HG03066 (cell line): ENCODE measurements around the gene ZNF296.

Experiments used
- ATAC-seq: cut with Tn5 transposase; IDR thresholded peaks from one replicate; pipeline ENCODE4 v1.9.1; 2021; ENCODE audit warnings: low read depth; ENCODE audit not compliant: unreplicated experiment

ZNF296 gene

GRCh38 chr19:45063851-45064801, 12.2 kb downstream of the ZNF296 start:
- no peak for ATAC-seq

DNA sequence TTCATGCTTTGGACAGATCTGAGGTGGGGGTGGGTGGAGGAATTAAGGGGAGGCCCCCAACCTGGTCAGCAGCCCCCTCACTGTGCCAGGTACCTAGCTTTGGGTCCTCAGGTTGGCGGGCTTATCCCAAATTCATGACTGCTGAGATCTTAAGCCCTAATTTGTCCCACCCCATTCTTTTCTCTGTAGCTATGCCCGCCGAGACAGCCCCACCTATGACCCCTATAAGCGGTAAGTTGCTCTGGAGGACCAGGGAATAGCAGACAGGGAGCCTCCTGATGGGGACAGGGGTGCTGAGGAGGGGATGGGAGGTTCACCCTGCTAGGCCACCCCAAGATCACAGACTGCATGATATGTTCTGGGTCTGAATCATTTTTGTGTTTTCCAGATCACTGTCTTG, 14.3 kb downstream of the ZNF296 start:
- no peak for ATAC-seq

DNA sequence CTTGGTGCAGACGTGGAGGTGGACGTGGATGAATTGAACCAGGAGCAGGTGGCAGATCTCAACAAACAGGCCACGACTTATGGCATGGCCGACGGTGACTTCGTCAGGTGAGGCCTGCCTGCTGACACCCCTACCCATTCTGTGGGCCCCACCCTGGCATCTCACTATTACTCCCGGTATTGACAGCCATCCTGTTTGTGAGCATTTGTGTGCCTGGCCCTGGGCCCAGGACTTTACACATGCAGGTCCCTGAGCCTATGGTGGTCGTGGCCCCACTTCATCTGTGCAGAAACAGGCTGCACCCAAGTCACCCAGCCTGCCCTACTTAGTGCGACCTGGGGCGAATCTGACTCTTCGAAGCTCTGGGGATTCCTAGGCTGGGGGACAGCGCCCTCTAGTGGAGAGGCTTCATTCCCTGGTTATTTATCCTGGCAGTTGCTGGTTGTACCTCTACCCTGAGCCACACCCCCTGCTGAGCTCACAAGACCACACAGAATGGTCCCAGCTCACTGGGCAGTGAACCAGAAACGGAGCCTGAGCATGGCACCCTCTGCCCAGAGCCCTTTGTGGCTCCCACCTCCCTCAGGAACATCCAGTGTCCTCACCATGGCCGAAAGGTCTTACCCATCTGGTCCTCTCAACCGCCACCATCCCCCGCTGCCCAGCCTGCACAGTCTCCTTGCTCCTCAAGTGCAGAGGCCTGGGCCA, 16.9 kb downstream of the ZNF296 start:
- ATAC-seq: no peak

- ATAC-seq: no peak
Measured at GRCh38 chr19:45058622-45059159, 17.6 kb downstream of the ZNF296 start.

DNA sequence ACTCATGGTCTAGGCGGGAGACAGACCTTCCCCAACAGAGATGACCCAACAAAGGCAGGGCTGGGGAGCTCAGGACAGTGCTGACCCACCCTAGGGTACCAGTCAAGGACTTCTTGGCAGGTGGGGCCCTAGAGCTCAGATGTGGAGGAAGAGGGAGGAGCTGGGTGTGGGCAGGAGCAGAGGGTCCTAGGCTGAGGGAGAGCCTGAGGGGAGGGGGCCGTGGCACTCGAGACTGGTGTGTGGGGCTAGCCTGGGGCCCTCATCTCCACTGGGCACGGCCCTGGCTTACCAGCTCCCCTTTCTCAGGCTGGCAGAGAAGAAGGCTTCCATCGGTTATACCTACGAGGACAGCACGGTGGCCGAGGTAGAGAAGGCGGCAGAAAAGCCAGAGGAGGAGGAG, 18.8 kb downstream of the ZNF296 start:
- ATAC-seq: no peak

- no peak for ATAC-seq
Measured at GRCh38 chr19:45056831-45057230, 19.4 kb downstream of the ZNF296 start.

- no peak for ATAC-seq
Measured at GRCh38 chr19:45051929-45052579, 24.2 kb downstream of the ZNF296 start.

DNA sequence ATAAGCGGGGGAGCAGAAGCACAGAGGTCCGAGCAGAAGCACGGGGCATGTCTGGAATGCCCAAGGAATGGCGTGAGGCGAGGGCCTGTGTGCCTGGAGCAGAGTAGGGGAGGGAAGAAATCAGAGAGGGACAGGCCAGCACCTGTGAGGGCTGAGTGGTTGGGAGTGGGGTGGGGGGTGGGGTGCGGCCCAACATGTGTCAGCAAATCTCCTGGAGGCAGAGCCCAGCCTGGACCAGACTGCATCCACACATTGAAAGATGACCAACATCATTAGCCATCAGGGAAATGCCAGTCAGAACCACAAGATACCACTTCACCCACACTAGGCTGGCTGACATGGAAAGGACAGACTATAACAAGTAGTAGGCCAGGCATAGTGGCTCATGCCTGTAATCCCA, 26.2 kb downstream of the ZNF296 start:
- ATAC-seq: no peak

GRCh38 chr19:45049073-45049736, 27.1 kb downstream of the ZNF296 start:
- no peak for ATAC-seq

- no peak for ATAC-seq
Measured at GRCh38 chr19:45047188-45047797, 29.0 kb downstream of the ZNF296 start.

DNA sequence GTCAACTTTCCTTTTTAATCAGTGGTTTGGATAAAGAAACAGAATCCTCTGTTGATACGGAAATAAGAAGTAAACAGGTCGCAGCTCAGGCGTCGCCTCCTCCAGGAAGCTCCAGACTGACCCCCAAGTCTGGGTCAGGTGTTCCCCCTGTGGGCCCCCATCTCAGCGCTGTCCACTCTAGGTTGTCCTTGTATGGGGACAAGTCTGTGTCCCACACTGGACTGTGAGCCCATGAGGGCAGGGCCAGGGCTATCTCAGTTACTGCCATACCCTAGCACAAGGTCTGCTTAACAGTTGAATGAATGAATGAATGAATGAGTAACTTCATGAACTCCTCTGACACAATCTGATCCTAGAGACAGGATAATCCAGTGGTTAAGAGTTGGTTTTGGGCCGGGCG, 29.9 kb downstream of the ZNF296 start:
- no peak for ATAC-seq

- ATAC-seq: no peak
Measured at GRCh38 chr19:45045671-45046353, 30.5 kb downstream of the ZNF296 start.

- ATAC-seq: no peak
Measured at GRCh38 chr19:45041125-45041524, 35.2 kb downstream of the ZNF296 start.

- no peak for ATAC-seq
Measured at GRCh38 chr19:45040059-45040771, 36.1 kb downstream of the ZNF296 start.

- ATAC-seq: peak; percentile 70
Measured at GRCh38 chr19:45038931-45039893, 37.1 kb downstream of the ZNF296 start, which contains the start of gene CLASRP. Gene CLASRP (plus strand): TSS chr19:45039045. CDS start chr19:45040213, 1,168 bp downstream.

DNA sequence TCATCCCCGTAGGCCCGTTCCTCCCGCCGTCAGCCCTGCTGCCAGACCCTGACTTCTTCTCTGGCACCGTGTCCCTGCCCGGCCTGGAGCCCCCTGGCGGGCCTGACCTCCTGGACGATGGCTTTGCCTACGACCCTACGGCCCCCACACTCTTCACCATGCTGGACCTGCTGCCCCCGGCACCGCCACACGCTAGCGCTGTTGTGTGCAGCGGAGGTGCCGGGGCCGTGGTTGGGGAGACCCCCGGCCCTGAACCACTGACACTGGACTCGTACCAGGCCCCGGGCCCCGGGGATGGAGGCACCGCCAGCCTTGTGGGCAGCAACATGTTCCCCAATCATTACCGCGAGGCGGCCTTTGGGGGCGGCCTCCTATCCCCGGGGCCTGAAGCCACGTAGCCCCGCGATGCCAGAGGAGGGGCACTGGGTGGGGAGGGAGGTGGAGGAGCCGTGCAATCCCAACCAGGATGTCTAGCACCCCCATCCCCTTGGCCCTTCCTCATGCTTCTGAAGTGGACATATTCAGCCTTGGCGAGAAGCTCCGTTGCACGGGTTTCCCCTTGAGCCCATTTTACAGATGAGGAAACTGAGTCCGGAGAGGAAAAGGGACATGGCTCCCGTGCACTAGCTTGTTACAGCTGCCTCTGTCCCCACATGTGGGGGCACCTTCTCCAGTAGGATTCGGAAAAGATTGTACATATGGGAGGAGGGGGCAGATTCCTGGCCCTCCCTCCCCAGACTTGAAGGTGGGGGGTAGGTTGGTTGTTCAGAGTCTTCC, 38.7 kb downstream of the ZNF296 start:
- ATAC-seq: no peak

- ATAC-seq: no peak
Measured at GRCh38 chr19:45035755-45036154, 40.5 kb downstream of the ZNF296 start.
